Panc1 (cell line): Measurements from ENCODE around the gene KDM4F. TPM values are rescaled to one million over a fixed set of nuclear protein-coding genes. Genes with fewer than 3 reads are reported as not detected.

Source experiments
- ATAC-seq: fragments of 200-7000 bp; cut with Tn5 transposase; 2 replicates; pipeline ENCODE4 v1.9.1; 2020; ENCODE audit warnings: mild to moderate bottlenecking, moderate library complexity
- BruUV-seq: library from RNA; stranded (reverse); fragments of 400-500 nt; replicated peaks from 2 replicates; lab custom pipeline; 2021; lab: Mats Ljungman, UMichigan
- CTCF ChIA-PET: fragments of 300-600 bp; sonication (Branson Sonifier 250); formaldehyde crosslinking; loops from one replicate; lab custom pipeline; 2022; ENCODE audit warnings: antibody characterized with exemption; lab: Charles Lee
- POLR2A ChIA-PET: fragments of 300-600 bp; sonication (Branson Sonifier 250); formaldehyde crosslinking; loops from one replicate; lab custom pipeline; 2022; ENCODE audit warnings: antibody characterized with exemption; lab: Charles Lee
- DNase-seq: peaks from one replicate; pipeline ENCODE4 v3.0.0-alpha.2; 2010; ENCODE audit warnings: low read depth, low spot score
- H3K27ac ChIP-seq: 2 replicates; pipeline ENCODE4 v1.5.1; 2011; ENCODE audit warnings: mild to moderate bottlenecking, low read length, inconsistent platforms
- H3K27me3 ChIP-seq: fragments of 200-500 bp; sonication (Bioruptor generic); 2 replicates; pipeline ENCODE4 v1.6.0; 2014; ENCODE audit warnings: low read length, inconsistent platforms; ENCODE audit not compliant: control insufficient read depth, insufficient read depth
- H3K36me3 ChIP-seq: fragments of 200-500 bp; sonication (Bioruptor generic); 2 replicates; pipeline ENCODE4 v1.5.1; 2014; ENCODE audit warnings: inconsistent platforms, mild to moderate bottlenecking, low read length, moderate library complexity; ENCODE audit not compliant: control insufficient read depth, insufficient read depth
- H3K4me1 ChIP-seq: 2 replicates; pipeline ENCODE4 v1.5.1; 2011; ENCODE audit warnings: inconsistent platforms, mild to moderate bottlenecking, low read length, moderate library complexity; ENCODE audit not compliant: control insufficient read depth, insufficient read depth
- H3K4me3 ChIP-seq, 2 experiments: 2 replicates each; pipeline ENCODE4 v1.5.1; 2011 to 2012; ENCODE audit warnings: low read depth in 2 of 2, low read length in 2 of 2, mild to moderate bottlenecking in 2 of 2, inconsistent platforms in 1 of 2, moderate library complexity in 1 of 2
- H3K9me3 ChIP-seq: fragments of 200-500 bp; sonication (Bioruptor generic); 2 replicates; pipeline ENCODE4 v1.5.1; 2014; ENCODE audit warnings: low read depth, mild to moderate bottlenecking, inconsistent platforms, low read length, moderate library complexity; ENCODE audit not compliant: control insufficient read depth, insufficient read depth
- CTCF ChIP-seq: fragments of 450-650 bp; IDR thresholded peaks from 2 replicates; pipeline ENCODE4 v1.5.1; 2017; ENCODE audit warnings: mild to moderate bottlenecking
- POLR2AphosphoS5 ChIP-seq: IDR thresholded peaks from 2 replicates; pipeline ENCODE4 v1.6.1; 2012; ENCODE audit warnings: mild to moderate bottlenecking, low read depth, low read length, moderate library complexity
- SIN3A ChIP-seq: IDR thresholded peaks from 2 replicates; pipeline ENCODE4 v1.6.1; 2012; ENCODE audit warnings: low read depth, mild to moderate bottlenecking, low read length, moderate library complexity, borderline replicate concordance; ENCODE audit not compliant: insufficient read depth
- TCF7L2 ChIP-seq: IDR thresholded peaks from 2 replicates; pipeline ENCODE4 v1.6.1; 2011; ENCODE audit warnings: mild to moderate bottlenecking, low read depth, low read length, inconsistent platforms
- in situ Hi-C: cut with HindIII; loops from 2 replicates; pipeline ENCODE4 v1.10.0; 2016; ENCODE audit warnings: low sequenced_read_pairs, low pct_unique_long_range_greater_than_20kb
- intact Hi-C: fragments of 100-400 bp; cut with micrococcal nuclease; formaldehyde crosslinking; loops from one replicate; pipeline ENCODE4 v1.10.0; 2022; ENCODE audit not compliant: unreplicated experiment
- total RNA-seq: library from RNA; stranded (reverse); gene quantifications from one replicate; pipeline ENCODE4 v1.2.1, GENCODE V29; 2021; ENCODE audit not compliant: unreplicated experiment
- TF ChIP-seq, protein P1 (sequence below), 2 experiments: IDR thresholded peaks; 2 replicates each; pipeline ENCODE4 v1.6.1; 2011 to 2012; ENCODE audit warnings: low read depth in 2 of 2, control low read depth in 1 of 2, low read length in 1 of 2, mild to moderate bottlenecking in 1 of 2, moderate library complexity in 1 of 2; ENCODE audit not compliant: insufficient read depth in 1 of 2

The KDM4F gene
- total RNA-seq, 1 experiment from 2014 or later: not detected

DNA sequence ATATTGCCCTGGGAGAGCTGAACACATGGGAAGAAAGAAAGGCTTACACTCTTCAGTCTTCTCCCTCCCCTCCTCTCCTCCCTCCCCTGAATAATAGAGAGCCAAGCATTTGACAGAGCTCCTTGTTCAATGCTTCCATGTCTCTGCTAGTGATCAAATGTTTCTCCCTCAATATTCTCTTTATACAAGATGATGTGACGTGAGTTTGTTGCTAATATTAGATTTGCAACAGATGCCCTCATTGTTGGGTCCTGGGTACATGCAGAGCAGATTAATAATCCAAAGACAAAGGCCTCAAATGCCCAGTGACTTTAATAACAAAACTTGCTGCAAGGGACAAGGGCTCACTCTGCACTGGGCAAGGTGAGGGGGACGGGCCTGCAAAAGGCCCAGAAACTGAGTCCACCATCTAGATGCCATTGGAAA, 33.4 kb downstream of the KDM4F start:
- H3K27ac ChIP-seq: no peak overlapping the region
- no peaks in the 10 kb centered on the region for H3K9me3 ChIP-seq
- no peak overlapping the region for H3K4me3 ChIP-seq
- TF ChIP-seq POLR2AphosphoS5 (no peak), CTCF (no peak), SIN3A (no peak), TCF7L2 (no peak)
- TF ChIP-seq, protein P1, sequence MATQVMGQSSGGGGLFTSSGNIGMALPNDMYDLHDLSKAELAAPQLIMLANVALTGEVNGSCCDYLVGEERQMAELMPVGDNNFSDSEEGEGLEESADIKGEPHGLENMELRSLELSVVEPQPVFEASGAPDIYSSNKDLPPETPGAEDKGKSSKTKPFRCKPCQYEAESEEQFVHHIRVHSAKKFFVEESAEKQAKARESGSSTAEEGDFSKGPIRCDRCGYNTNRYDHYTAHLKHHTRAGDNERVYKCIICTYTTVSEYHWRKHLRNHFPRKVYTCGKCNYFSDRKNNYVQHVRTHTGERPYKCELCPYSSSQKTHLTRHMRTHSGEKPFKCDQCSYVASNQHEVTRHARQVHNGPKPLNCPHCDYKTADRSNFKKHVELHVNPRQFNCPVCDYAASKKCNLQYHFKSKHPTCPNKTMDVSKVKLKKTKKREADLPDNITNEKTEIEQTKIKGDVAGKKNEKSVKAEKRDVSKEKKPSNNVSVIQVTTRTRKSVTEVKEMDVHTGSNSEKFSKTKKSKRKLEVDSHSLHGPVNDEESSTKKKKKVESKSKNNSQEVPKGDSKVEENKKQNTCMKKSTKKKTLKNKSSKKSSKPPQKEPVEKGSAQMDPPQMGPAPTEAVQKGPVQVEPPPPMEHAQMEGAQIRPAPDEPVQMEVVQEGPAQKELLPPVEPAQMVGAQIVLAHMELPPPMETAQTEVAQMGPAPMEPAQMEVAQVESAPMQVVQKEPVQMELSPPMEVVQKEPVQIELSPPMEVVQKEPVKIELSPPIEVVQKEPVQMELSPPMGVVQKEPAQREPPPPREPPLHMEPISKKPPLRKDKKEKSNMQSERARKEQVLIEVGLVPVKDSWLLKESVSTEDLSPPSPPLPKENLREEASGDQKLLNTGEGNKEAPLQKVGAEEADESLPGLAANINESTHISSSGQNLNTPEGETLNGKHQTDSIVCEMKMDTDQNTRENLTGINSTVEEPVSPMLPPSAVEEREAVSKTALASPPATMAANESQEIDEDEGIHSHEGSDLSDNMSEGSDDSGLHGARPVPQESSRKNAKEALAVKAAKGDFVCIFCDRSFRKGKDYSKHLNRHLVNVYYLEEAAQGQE (IDR thresholded peaks at IDR 0.05; ENCODE audit: insufficient read depth in 1 of 2, low read depth in 2 of 2, low read length in 1 of 2): no peak
- intact Hi-C loops (no loop called here), in situ Hi-C loops (no loop called here)
- no TSS peak for BruUV-seq
- ATAC-seq: no peak
- DNase-seq: no peak
- ChIA-PET POLR2A (no interaction called here), CTCF (no interaction called here)
- H3K27me3 ChIP-seq: no peaks in the 10 kb centered on the region
- no peaks in the 10 kb centered on the region for H3K36me3 ChIP-seq
- H3K4me1 ChIP-seq: no peaks in the 10 kb centered on the region

GRCh38 chr11:95084509-95084908, 35.3 kb downstream of the KDM4F start:
- Histone ChIP-seq H3K36me3 (no peaks in the 10 kb centered on the region), H3K9me3 (no peaks in the 10 kb centered on the region), H3K27me3 (no peaks in the 10 kb centered on the region), H3K4me3 (no peak overlapping the region), H3K4me1 (peaks cover 3% of the 10 kb centered on the region; the same call in 1 of the 2 replicates), H3K27ac (no peak overlapping the region)
- ChIA-PET CTCF (no interaction called here), POLR2A (no interaction called here)
- ATAC-seq: no peak
- intact Hi-C loops: no loop called here
- no peak for TF ChIP-seq SIN3A
- no peak for TF ChIP-seq POLR2AphosphoS5
- TF ChIP-seq, protein P1 (IDR thresholded peaks at IDR 0.05; ENCODE audit: insufficient read depth in 1 of 2, low read depth in 2 of 2, low read length in 1 of 2): no peak
- TF ChIP-seq TCF7L2: no peak
- no peak for TF ChIP-seq CTCF
- no peak for DNase-seq
- in situ Hi-C loops: no loop called here
- BruUV-seq: no TSS peak
